Neural progenitor cell (in vitro differentiated cells): Measurements from ENCODE around the gene CPNE4. TPM values are rescaled to one million over a fixed set of nuclear protein-coding genes. Genes with fewer than 3 reads are reported as not detected.

Experiments used
- DNase-seq: peaks from one replicate; pipeline ENCODE4 v3.0.0-alpha.2; 2016; ENCODE audit warnings: low spot score
- H2AFZ ChIP-seq: fragments of 200-600 bp; sonication (generic); replicated peaks from 2 replicates; pipeline ENCODE4 v1.6.1; 2016; ENCODE audit warnings: antibody characterized with exemption
- H3F3A ChIP-seq: fragments of 200-600 bp; sonication (generic); 2 replicates; pipeline ENCODE4 v1.6.1; 2016; ENCODE audit warnings: antibody characterized with exemption, low read depth
- H3K27ac ChIP-seq: fragments of 200-600 bp; sonication (generic); 2 replicates; pipeline ENCODE4 v1.5.1; 2016; ENCODE audit warnings: mild to moderate bottlenecking
- H3K27me3 ChIP-seq: fragments of 200-600 bp; sonication (generic); 2 replicates; pipeline ENCODE4 v1.6.1; 2016; ENCODE audit warnings: mild to moderate bottlenecking, moderate library complexity
- H3K36me3 ChIP-seq: fragments of 200-600 bp; sonication (generic); 2 replicates; pipeline ENCODE4 v1.5.1; 2016
- H3K4me1 ChIP-seq: fragments of 200-600 bp; sonication (generic); 2 replicates; pipeline ENCODE4 v1.6.1; 2016; ENCODE audit warnings: mixed run types
- H3K4me2 ChIP-seq: fragments of 200-600 bp; sonication (generic); 2 replicates; pipeline ENCODE4 v1.6.1; 2016
- H3K4me3 ChIP-seq: fragments of 200-600 bp; sonication (generic); 2 replicates; pipeline ENCODE4 v1.5.1; 2016
- H3K79me2 ChIP-seq: fragments of 200-600 bp; sonication (generic); 2 replicates; pipeline ENCODE4 v1.6.1; 2016; ENCODE audit warnings: low read depth
- H3K9ac ChIP-seq: fragments of 200-600 bp; sonication (generic); 2 replicates; pipeline ENCODE4 v1.6.1; 2016
- H3K9me3 ChIP-seq: fragments of 200-600 bp; sonication (generic); 2 replicates; pipeline ENCODE4 v1.5.1; 2016; ENCODE audit warnings: low read depth
- H4K20me1 ChIP-seq: fragments of 200-600 bp; sonication (generic); 2 replicates; pipeline ENCODE4 v1.6.1; 2016; ENCODE audit warnings: low read depth
- H3K27ac Mint-ChIP-seq: 3 replicates; pipeline ENCODE4 v1.8.0; 2021; ENCODE audit warnings: mixed read lengths
- H3K27me3 Mint-ChIP-seq: 2 replicates; pipeline ENCODE4 v1.8.0; 2022; ENCODE audit warnings: low read depth, mild to moderate bottlenecking, inconsistent platforms, moderate library complexity, mixed read lengths; ENCODE audit not compliant: insufficient read depth
- H3K36me3 Mint-ChIP-seq: 3 replicates; pipeline ENCODE4 v1.8.0; 2021; ENCODE audit warnings: mixed read lengths
- H3K4me1 Mint-ChIP-seq: 3 replicates; pipeline ENCODE4 v1.8.0; 2021; ENCODE audit warnings: mixed read lengths
- H3K4me3 Mint-ChIP-seq: 3 replicates; pipeline ENCODE4 v1.8.0; 2021; ENCODE audit warnings: mild to moderate bottlenecking, moderate library complexity, mixed read lengths
- H3K9me3 Mint-ChIP-seq: 3 replicates; pipeline ENCODE4 v1.8.0; 2020; ENCODE audit warnings: mixed read lengths
- EZH2 ChIP-seq: fragments of 200-600 bp; sonication (generic); IDR thresholded peaks from 2 replicates; pipeline ENCODE4 v1.6.1; 2017; ENCODE audit warnings: antibody characterized with exemption, mild to moderate bottlenecking, moderate library complexity
- EZH2phosphoT487 ChIP-seq: fragments of 200-600 bp; sonication (generic); IDR thresholded peaks from 2 replicates; pipeline ENCODE4 v1.6.1; 2017; ENCODE audit warnings: antibody characterized with exemption
- total RNA-seq: library from RNA; depleted of rRNA; stranded (reverse); fragments of >200 nt; gene quantifications from 2 replicates; pipeline ENCODE4 v1.2.3, GENCODE V29; 2015; ENCODE audit warnings: low replicate concordance
- TF ChIP-seq, protein P1 (sequence below): fragments of 200-600 bp; sonication (generic); IDR thresholded peaks from 2 replicates; pipeline ENCODE4 v1.5.1; 2017; ENCODE audit warnings: antibody characterized with exemption, mild to moderate bottlenecking

The CPNE4 gene
- total RNA-seq, 1 donor from 2014 or later = not detected

GRCh38 chr3:132006605-132007204, 28.1 kb downstream of the CPNE4 start:
- H3K36me3 Mint-ChIP-seq = no peaks in the 10 kb centered on the region
- H3K27me3 Mint-ChIP-seq = no peaks in the 10 kb centered on the region
- H3K4me3 Mint-ChIP-seq = no peak overlapping the region
- H3K9me3 Mint-ChIP-seq = no peaks in the 10 kb centered on the region
- TF ChIP-seq, protein P1, sequence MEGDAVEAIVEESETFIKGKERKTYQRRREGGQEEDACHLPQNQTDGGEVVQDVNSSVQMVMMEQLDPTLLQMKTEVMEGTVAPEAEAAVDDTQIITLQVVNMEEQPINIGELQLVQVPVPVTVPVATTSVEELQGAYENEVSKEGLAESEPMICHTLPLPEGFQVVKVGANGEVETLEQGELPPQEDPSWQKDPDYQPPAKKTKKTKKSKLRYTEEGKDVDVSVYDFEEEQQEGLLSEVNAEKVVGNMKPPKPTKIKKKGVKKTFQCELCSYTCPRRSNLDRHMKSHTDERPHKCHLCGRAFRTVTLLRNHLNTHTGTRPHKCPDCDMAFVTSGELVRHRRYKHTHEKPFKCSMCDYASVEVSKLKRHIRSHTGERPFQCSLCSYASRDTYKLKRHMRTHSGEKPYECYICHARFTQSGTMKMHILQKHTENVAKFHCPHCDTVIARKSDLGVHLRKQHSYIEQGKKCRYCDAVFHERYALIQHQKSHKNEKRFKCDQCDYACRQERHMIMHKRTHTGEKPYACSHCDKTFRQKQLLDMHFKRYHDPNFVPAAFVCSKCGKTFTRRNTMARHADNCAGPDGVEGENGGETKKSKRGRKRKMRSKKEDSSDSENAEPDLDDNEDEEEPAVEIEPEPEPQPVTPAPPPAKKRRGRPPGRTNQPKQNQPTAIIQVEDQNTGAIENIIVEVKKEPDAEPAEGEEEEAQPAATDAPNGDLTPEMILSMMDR = peak; percentile 71
- TF ChIP-seq EZH2phosphoT487 = no peak
- peak overlapping the region; percentile 0 for H3K27ac Mint-ChIP-seq
- H3K4me1 Mint-ChIP-seq = peaks cover 42% of the 10 kb centered on the region
- Histone ChIP-seq H3F3A (no peaks in the 10 kb centered on the region), H3K9ac (no peak overlapping the region), H2AFZ (no peak overlapping the region), H3K27ac (no peak overlapping the region), H3K36me3 (no peaks in the 10 kb centered on the region), H3K4me1 (peaks cover 5% of the 10 kb centered on the region), H3K4me2 (no peak overlapping the region), H3K79me2 (no peaks in the 10 kb centered on the region), H3K27me3 (no peaks in the 10 kb centered on the region), H3K4me3 (no peak overlapping the region), H4K20me1 (no peaks in the 10 kb centered on the region), H3K9me3 (no peaks in the 10 kb centered on the region)
- DNase-seq = peak; percentile 58

DNA sequence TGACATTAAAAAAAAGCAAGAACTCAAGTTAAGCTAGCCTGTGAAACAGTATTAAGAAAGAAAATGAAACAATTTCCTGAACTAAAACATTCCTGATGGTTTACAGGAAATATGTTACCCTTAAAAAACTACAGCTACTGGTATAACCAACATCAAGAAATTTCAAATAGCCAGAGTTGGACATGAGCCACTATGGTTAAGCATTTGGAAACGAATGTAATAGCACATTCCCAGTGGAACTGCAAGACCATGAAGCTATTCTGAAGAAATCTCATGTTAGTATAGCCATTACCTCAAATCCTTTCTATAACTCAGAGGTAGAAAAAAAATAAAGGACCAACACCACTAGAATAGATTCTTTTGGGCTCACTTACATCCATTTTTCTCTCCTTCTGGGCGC, 30.2 kb downstream of the CPNE4 start:
- no peaks in the 10 kb centered on the region for H3K36me3 Mint-ChIP-seq
- H3K4me3 Mint-ChIP-seq = no peak overlapping the region
- no peaks in the 10 kb centered on the region for H3K27me3 Mint-ChIP-seq
- Histone ChIP-seq H3K9ac (no peak overlapping the region), H3K4me2 (no peak overlapping the region), H3K27ac (no peak overlapping the region), H3K27me3 (no peaks in the 10 kb centered on the region), H4K20me1 (no peaks in the 10 kb centered on the region), H3K36me3 (no peaks in the 10 kb centered on the region), H3K9me3 (no peaks in the 10 kb centered on the region), H2AFZ (no peak overlapping the region), H3F3A (no peaks in the 10 kb centered on the region), H3K4me1 (peaks cover 4% of the 10 kb centered on the region), H3K4me3 (no peak overlapping the region), H3K79me2 (no peaks in the 10 kb centered on the region)
- peaks cover 30% of the 10 kb centered on the region for H3K4me1 Mint-ChIP-seq
- H3K27ac Mint-ChIP-seq = no peak overlapping the region
- TF ChIP-seq, protein P1 = no peak
- no peaks in the 10 kb centered on the region for H3K9me3 Mint-ChIP-seq
- no peak for DNase-seq

- H3K27me3 Mint-ChIP-seq = no peaks in the 10 kb centered on the region
Observed at GRCh38 chr3:132003685-132004084, 31.1 kb downstream of the CPNE4 start.

More at GRCh38 chr3:132003685-132004084, 31.1 kb downstream of the CPNE4 start:
- Histone ChIP-seq H2AFZ (no peak overlapping the region), H4K20me1 (no peaks in the 10 kb centered on the region), H3K79me2 (no peaks in the 10 kb centered on the region), H3K4me2 (no peak overlapping the region), H3K27me3 (no peaks in the 10 kb centered on the region), H3F3A (no peaks in the 10 kb centered on the region), H3K4me3 (no peak overlapping the region), H3K27ac (no peak overlapping the region), H3K36me3 (no peaks in the 10 kb centered on the region), H3K9ac (no peak overlapping the region), H3K4me1 (peaks cover 4% of the 10 kb centered on the region), H3K9me3 (no peaks in the 10 kb centered on the region)
- Mint-ChIP-seq H3K9me3 (no peaks in the 10 kb centered on the region), H3K36me3 (no peaks in the 10 kb centered on the region), H3K4me3 (no peak overlapping the region), H3K27ac (no peak overlapping the region), H3K4me1 (peaks cover 25% of the 10 kb centered on the region)
- no peak for DNase-seq
- TF ChIP-seq EZH2 = no peak
- TF ChIP-seq, protein P1 = no peak
- no peak for TF ChIP-seq EZH2phosphoT487
